Measurements from ENCODE around the gene AGAP1. TPM values are rescaled to one million over a fixed set of nuclear protein-coding genes. Genes with fewer than 3 reads are reported as not detected.

Gene AGAP1
- total RNA-seq, 1 donor from 2014 or later: 39.4 TPM

DNA sequence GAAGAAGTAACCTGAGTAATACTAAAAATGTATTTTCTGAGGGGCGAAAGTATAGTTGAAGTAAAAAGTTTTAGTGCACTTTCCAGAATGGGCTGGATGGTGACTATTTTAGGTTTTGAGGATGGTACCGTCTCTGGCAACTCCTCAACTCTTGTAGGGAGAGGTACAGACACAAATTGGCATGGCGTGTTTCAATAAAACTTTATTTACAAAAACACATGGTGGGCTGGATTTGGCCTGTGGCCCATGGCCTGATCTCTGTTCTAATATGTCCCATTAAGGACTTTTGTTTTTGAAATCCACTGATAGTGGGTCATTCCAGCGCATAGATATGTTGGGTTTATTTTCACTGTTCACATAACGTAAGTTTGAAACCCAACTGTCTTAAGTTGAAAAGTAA lies 132.8 kb downstream of the AGAP1 start:
- H3K36me3 Mint-ChIP-seq (ENCODE audit: low read depth, unreplicated experiment): peaks cover 6% of the 10 kb centered on the region

DNA sequence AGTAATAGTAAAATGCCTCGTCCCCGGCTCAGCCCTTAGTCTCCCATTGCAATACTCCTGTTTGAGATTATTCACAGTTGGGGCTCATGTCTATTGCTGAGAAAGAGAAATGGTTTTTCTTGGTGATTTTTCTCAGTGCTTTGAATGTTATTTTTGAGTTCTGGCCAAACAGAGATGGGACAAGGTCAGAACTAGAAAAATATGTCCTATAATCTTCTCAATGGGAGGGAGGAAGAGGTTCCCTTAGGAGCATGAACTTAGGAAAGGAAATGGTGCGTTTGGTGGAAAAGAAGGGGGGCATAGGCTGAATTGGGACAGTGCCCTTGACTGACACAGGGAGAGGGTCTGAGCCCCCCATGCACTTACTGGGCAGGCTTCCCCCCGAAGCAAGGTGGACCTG lies 133.8 kb downstream of the AGAP1 start:
- Histone ChIP-seq H3K27ac (ENCODE audit: low read depth, low read length) (no peak overlapping the region), H3K27me3 (ENCODE audit: insufficient read depth, low read length) (peaks cover 8% of the 10 kb centered on the region), H4K20me1 (ENCODE audit: insufficient read depth, low read length) (peaks cover 83% of the 10 kb centered on the region), H3K9ac (ENCODE audit: low read length) (no peak overlapping the region), H3K9me3 (ENCODE audit: insufficient read depth, low read depth, low read length) (no peaks in the 10 kb centered on the region), H3K79me2 (ENCODE audit: insufficient read depth, low read length) (peaks cover 29% of the 10 kb centered on the region), H3K4me1 (ENCODE audit: insufficient read depth, low read length) (peaks cover 6% of the 10 kb centered on the region), H2AFZ (ENCODE audit: low read depth, low read length) (no peak overlapping the region), H3K4me3 (ENCODE audit: insufficient read depth, low read depth, low read length) (no peak overlapping the region), H3K4me2 (ENCODE audit: low read length) (no peak overlapping the region), H3K36me3 (ENCODE audit: insufficient read depth, low read length) (no peaks in the 10 kb centered on the region)
- Mint-ChIP-seq H3K9me3 (ENCODE audit: unreplicated experiment) (peaks cover 2% of the 10 kb centered on the region), H3K27me3 (ENCODE audit: low read depth, unreplicated experiment) (no peaks in the 10 kb centered on the region), H3K36me3 (ENCODE audit: low read depth, unreplicated experiment) (peaks cover 6% of the 10 kb centered on the region), H3K4me1 (ENCODE audit: low read depth, unreplicated experiment) (no peaks in the 10 kb centered on the region), H3K4me3 (ENCODE audit: unreplicated experiment) (no peak overlapping the region), H3K27ac (ENCODE audit: unreplicated experiment) (no peak overlapping the region)
- DNase-seq (ENCODE audit: low read depth) (no peak), FAIRE-seq (no peak)
- TF ChIP-seq, protein P1, sequence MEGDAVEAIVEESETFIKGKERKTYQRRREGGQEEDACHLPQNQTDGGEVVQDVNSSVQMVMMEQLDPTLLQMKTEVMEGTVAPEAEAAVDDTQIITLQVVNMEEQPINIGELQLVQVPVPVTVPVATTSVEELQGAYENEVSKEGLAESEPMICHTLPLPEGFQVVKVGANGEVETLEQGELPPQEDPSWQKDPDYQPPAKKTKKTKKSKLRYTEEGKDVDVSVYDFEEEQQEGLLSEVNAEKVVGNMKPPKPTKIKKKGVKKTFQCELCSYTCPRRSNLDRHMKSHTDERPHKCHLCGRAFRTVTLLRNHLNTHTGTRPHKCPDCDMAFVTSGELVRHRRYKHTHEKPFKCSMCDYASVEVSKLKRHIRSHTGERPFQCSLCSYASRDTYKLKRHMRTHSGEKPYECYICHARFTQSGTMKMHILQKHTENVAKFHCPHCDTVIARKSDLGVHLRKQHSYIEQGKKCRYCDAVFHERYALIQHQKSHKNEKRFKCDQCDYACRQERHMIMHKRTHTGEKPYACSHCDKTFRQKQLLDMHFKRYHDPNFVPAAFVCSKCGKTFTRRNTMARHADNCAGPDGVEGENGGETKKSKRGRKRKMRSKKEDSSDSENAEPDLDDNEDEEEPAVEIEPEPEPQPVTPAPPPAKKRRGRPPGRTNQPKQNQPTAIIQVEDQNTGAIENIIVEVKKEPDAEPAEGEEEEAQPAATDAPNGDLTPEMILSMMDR (IDR thresholded peaks at IDR 0.05; ENCODE audit: insufficient read depth, low read depth, low read length): no peak
- no peak for TF ChIP-seq EZH2 (IDR thresholded peaks at IDR 0.05; ENCODE audit: insufficient read depth, low read length)

More for the DNA sequence above, 132.8 kb downstream of the AGAP1 start:
- Mint-ChIP-seq H3K27ac (ENCODE audit: unreplicated experiment) (no peak overlapping the region), H3K27me3 (ENCODE audit: low read depth, unreplicated experiment) (no peaks in the 10 kb centered on the region), H3K9me3 (ENCODE audit: unreplicated experiment) (peaks cover 2% of the 10 kb centered on the region), H3K4me3 (ENCODE audit: unreplicated experiment) (no peak overlapping the region), H3K4me1 (ENCODE audit: low read depth, unreplicated experiment) (peaks cover 3% of the 10 kb centered on the region)
- Histone ChIP-seq H3K27ac (ENCODE audit: low read depth, low read length) (no peak overlapping the region), H3K9me3 (ENCODE audit: insufficient read depth, low read depth, low read length) (no peaks in the 10 kb centered on the region), H3K4me2 (ENCODE audit: low read length) (no peak overlapping the region), H3K27me3 (ENCODE audit: insufficient read depth, low read length) (peaks cover 5% of the 10 kb centered on the region), H3K79me2 (ENCODE audit: insufficient read depth, low read length) (peaks cover 29% of the 10 kb centered on the region), H2AFZ (ENCODE audit: low read depth, low read length) (no peak overlapping the region), H3K4me3 (ENCODE audit: insufficient read depth, low read depth, low read length) (no peak overlapping the region), H3K4me1 (ENCODE audit: insufficient read depth, low read length) (peaks cover 13% of the 10 kb centered on the region), H4K20me1 (ENCODE audit: insufficient read depth, low read length) (peaks cover 83% of the 10 kb centered on the region), H3K36me3 (ENCODE audit: insufficient read depth, low read length) (no peaks in the 10 kb centered on the region), H3K9ac (ENCODE audit: low read length) (no peak overlapping the region)
- DNase-seq (ENCODE audit: low read depth) (no peak), FAIRE-seq (no peak)
- no peak for TF ChIP-seq EZH2 (IDR thresholded peaks at IDR 0.05; ENCODE audit: insufficient read depth, low read length)
- TF ChIP-seq, protein P1 (IDR thresholded peaks at IDR 0.05; ENCODE audit: insufficient read depth, low read depth, low read length): no peak

DNA sequence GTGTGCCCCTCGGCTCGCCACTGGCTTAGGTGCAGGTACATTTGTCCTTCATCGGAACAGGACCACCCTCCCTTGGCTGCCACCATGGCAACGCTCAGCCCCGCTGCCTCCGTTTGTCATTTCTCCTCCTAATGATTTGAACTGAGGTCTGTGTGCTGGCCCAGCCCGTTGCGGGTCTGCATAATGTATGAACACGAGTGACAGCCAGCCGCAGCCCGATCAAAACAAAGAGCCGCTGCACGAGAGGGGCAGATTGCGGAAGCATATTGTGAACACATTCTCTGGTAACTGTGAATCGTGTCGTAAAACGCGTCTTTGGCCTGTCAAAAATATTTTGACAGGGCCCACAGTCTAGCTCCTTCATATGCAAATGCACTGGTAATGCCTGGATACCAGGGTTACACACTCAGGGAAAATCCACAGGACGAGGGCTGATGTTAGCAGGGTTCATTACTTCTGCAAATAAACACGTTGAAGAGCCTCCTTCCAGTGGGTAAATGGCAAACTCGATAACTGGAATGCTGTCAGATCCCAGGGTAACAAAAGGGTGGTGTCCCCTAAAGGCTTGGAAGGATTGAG lies 137.0 kb downstream of the AGAP1 start:
- Mint-ChIP-seq H3K4me1 (ENCODE audit: low read depth, unreplicated experiment) (peaks cover 23% of the 10 kb centered on the region), H3K27ac (ENCODE audit: unreplicated experiment) (no peak overlapping the region), H3K36me3 (ENCODE audit: low read depth, unreplicated experiment) (peaks cover 2% of the 10 kb centered on the region), H3K27me3 (ENCODE audit: low read depth, unreplicated experiment) (no peaks in the 10 kb centered on the region), H3K4me3 (ENCODE audit: unreplicated experiment) (no peak overlapping the region), H3K9me3 (ENCODE audit: unreplicated experiment) (no peaks in the 10 kb centered on the region)
- no peak for DNase-seq (ENCODE audit: low read depth)
- Histone ChIP-seq H3K36me3 (ENCODE audit: insufficient read depth, low read length) (no peaks in the 10 kb centered on the region), H3K9me3 (ENCODE audit: insufficient read depth, low read depth, low read length) (no peaks in the 10 kb centered on the region), H2AFZ (ENCODE audit: low read depth, low read length) (no peak overlapping the region), H3K4me3 (ENCODE audit: insufficient read depth, low read depth, low read length) (no peak overlapping the region), H3K79me2 (ENCODE audit: insufficient read depth, low read length) (peaks cover 12% of the 10 kb centered on the region), H3K4me2 (ENCODE audit: low read length) (no peak overlapping the region), H3K27ac (ENCODE audit: low read depth, low read length) (no peak overlapping the region), H3K9ac (ENCODE audit: low read length) (no peak overlapping the region), H3K4me1 (ENCODE audit: insufficient read depth, low read length) (peaks cover 16% of the 10 kb centered on the region), H3K27me3 (ENCODE audit: insufficient read depth, low read length) (peaks cover 8% of the 10 kb centered on the region), H4K20me1 (ENCODE audit: insufficient read depth, low read length) (peaks cover 80% of the 10 kb centered on the region)
- TF ChIP-seq, protein P1 (IDR thresholded peaks at IDR 0.05; ENCODE audit: insufficient read depth, low read depth, low read length): no peak
- TF ChIP-seq EZH2 (IDR thresholded peaks at IDR 0.05; ENCODE audit: insufficient read depth, low read length): no peak
- no peak for FAIRE-seq
